ENCODE data around the gene RAB17. TPM values are rescaled to one million over a fixed set of nuclear protein-coding genes. Genes with fewer than 3 reads are reported as not detected.

The RAB17 gene
- total RNA-seq, 1 donor from 2014 or later = 49.9 TPM

DNA sequence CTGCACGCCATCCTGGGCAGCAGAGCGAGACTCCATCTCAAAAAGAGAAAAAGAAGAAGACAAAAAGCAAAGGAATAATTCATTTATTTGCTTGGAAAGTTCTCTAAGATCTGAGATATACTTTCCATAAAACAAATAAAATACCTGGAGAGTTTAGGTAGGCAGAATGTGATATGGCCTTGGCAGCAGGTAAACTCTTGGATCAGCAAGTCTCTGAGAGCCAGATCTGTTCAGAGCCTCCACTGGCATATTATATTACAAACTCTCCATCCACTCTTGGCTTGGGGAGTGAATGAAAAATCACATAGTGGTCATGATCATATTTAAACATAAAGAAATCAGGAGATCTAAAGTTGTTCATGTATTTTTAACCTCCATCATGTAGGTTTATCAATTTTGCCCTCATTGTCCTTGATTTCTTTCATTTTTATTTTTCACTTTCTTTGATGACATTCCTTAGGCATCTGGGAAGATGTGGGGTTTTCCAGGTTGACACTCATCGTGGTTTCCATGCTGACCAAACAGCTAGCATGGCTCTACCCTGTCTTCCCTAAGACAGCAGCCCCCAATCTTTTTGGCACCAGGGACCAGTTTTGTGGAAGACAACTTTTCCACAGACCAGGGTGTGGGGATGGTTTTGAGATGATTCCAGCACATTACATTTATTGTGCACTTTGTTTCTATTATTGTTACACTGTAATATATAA, 47.0 kb upstream of the RAB17 start:
- H3K36me3 Mint-ChIP-seq (ENCODE audit: insufficient read depth) = peaks cover 31% of the 10 kb centered on the region
- H3K27ac Mint-ChIP-seq = no peak overlapping the region
- no peak overlapping the region for H3K4me3 Mint-ChIP-seq (ENCODE audit: low read depth)

DNA sequence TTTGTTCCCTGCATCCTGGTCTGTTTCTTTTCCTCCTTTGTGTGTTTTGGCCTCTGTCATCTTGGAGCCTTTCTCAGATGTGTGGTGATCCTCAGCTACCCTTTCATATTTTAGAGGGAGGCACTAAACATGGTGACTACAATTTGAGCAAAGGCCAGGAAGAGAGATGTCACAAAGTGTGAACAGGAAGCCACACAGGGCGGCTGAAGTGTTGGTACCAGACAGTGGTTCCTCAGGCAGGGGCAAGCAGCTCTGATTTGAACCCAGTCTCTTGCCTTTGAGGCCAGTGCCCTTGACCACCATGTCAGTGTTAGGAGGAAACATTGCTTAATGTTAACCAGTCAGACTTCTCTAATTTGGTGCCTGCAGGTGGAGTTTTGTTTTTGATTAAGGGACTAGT, 46.0 kb upstream of the RAB17 start:
- Mint-ChIP-seq H3K27me3 (no peaks in the 10 kb centered on the region), H3K4me3 (ENCODE audit: low read depth) (no peak overlapping the region), H3K9me3 (ENCODE audit: low read depth) (peaks cover 9% of the 10 kb centered on the region), H3K36me3 (ENCODE audit: insufficient read depth) (peaks cover 28% of the 10 kb centered on the region), H3K27ac (no peak overlapping the region), H3K4me1 (ENCODE audit: low read depth) (peaks cover 2% of the 10 kb centered on the region)
- no peak for DNase-seq (ENCODE audit: low spot score, unreplicated experiment)
- TF ChIP-seq, protein P1, sequence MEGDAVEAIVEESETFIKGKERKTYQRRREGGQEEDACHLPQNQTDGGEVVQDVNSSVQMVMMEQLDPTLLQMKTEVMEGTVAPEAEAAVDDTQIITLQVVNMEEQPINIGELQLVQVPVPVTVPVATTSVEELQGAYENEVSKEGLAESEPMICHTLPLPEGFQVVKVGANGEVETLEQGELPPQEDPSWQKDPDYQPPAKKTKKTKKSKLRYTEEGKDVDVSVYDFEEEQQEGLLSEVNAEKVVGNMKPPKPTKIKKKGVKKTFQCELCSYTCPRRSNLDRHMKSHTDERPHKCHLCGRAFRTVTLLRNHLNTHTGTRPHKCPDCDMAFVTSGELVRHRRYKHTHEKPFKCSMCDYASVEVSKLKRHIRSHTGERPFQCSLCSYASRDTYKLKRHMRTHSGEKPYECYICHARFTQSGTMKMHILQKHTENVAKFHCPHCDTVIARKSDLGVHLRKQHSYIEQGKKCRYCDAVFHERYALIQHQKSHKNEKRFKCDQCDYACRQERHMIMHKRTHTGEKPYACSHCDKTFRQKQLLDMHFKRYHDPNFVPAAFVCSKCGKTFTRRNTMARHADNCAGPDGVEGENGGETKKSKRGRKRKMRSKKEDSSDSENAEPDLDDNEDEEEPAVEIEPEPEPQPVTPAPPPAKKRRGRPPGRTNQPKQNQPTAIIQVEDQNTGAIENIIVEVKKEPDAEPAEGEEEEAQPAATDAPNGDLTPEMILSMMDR (IDR thresholded peaks at IDR 0.05; ENCODE audit: unreplicated experiment) = no peak

More for the DNA sequence above, 47.0 kb upstream of the RAB17 start:
- DNase-seq (ENCODE audit: low spot score, unreplicated experiment) = no peak
- Mint-ChIP-seq H3K4me1 (ENCODE audit: low read depth) (peaks cover 2% of the 10 kb centered on the region), H3K27me3 (no peaks in the 10 kb centered on the region), H3K9me3 (ENCODE audit: low read depth) (peaks cover 9% of the 10 kb centered on the region)
- TF ChIP-seq, protein P1 (IDR thresholded peaks at IDR 0.05; ENCODE audit: unreplicated experiment) = no peak

DNA sequence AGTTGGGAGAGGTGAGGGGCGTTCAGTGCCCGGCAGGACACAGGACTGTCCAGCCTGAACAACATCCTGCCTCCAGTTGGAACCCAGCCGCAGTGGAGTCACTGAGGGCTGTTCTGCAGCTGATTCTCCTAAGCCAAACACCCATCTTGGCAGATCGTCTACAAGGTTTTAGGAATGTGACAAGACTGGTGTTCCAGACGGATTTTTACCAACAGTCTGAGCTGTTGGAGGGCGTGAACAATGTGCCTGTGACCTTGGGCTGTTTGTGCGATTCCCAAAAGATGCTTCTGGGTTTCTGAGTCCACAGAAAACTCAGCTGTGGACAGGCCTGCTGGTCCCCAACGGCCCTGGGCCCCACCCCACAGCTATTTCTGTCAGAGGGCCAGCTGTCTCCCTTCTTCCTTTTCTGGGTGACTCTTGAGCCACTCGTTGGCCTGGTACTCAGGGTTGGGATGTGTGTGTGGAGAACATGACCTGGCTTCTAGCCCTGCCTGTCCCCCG, 42.6 kb upstream of the RAB17 start:
- Mint-ChIP-seq H3K27ac (no peak overlapping the region), H3K4me1 (ENCODE audit: low read depth) (peaks cover 22% of the 10 kb centered on the region), H3K36me3 (ENCODE audit: insufficient read depth) (peaks cover 27% of the 10 kb centered on the region), H3K27me3 (no peaks in the 10 kb centered on the region), H3K9me3 (ENCODE audit: low read depth) (peaks cover 9% of the 10 kb centered on the region), H3K4me3 (ENCODE audit: low read depth) (no peak overlapping the region)
- TF ChIP-seq, protein P1 (IDR thresholded peaks at IDR 0.05; ENCODE audit: unreplicated experiment) = no peak
- no peak for DNase-seq (ENCODE audit: low spot score, unreplicated experiment)

DNA sequence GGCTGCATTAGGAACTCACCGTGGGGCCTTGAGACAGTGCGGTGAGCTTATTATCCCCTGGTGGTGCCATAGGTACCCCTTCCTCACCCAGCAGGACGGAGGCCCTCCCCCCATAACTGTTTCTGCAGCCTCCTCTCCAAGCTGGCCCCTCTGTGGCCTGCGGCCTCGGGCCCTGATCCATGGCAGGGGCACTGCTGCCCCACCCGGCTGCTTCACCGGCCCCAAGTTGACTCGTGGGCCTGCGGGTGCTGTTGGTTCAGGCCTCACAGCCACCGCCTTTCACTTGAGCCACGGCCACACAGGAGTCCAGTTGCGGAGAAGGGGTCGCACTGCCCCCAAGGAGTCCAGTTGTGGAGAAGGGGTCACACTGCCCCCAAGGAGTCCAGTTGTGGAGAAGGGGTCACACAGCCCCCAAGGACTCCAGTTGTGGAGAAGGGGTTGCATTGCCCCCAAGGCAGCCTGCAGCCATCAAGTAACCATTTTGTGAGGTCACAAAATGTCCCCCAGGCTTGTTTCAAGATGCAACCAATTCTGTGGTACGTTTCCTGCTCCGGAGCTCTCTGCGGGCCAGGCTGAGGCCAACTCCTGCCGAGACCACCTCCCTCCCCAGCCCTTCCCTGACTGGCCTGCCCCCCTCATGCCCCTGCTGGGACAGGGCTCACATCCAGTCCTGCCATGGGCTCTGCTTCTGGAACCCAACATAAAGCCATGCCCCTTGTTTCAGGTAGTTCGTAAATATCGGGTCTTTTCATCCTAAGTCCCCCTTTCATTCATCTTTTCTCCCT, 41.5 kb upstream of the RAB17 start:
- Mint-ChIP-seq H3K27ac (no peak overlapping the region), H3K27me3 (no peaks in the 10 kb centered on the region), H3K4me1 (ENCODE audit: low read depth) (peaks cover 24% of the 10 kb centered on the region), H3K36me3 (ENCODE audit: insufficient read depth) (peaks cover 23% of the 10 kb centered on the region), H3K9me3 (ENCODE audit: low read depth) (peaks cover 9% of the 10 kb centered on the region), H3K4me3 (ENCODE audit: low read depth) (no peak overlapping the region)
- no peak for DNase-seq (ENCODE audit: low spot score, unreplicated experiment)
- TF ChIP-seq, protein P1 (IDR thresholded peaks at IDR 0.05; ENCODE audit: unreplicated experiment) = no peak

DNA sequence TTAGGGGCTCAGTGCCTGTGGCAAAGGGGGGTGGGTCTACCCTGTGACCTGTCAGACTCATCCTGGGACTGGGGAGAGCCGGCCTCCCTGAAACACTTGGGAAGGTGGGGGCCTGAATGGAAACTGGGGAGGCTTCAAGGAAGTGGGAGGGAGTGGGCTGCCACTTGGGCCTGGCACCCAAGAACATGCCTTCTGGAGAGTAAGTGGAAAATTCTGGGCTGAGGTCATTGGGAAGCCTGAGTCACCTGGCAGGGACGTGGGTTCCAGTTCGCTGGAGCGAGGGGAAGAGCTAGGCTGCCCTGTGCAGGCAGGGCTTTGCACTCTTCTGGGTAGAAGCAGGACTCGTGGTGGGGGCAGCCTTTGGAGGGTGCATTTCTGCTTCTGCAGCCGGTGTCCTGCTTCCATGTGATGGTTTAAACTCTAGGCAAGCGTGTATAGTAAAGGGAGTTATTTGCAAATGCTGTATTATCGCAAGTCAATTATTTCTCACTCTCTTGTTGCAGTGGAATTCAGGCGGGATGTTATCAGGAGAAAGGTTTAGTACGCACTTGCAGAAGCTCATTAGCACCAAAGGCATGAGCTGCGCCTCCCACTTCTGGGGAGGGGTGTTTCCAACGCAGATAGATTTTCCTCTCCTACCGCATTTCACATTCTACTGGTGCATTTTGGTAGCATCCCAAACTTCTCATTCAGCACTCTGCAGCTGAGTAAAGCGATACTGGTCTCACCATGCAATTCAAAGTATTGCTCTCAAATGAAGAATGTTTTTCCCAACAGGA, 40.7 kb upstream of the RAB17 start:
- Mint-ChIP-seq H3K36me3 (ENCODE audit: insufficient read depth) (peaks cover 21% of the 10 kb centered on the region), H3K4me1 (ENCODE audit: low read depth) (peaks cover 29% of the 10 kb centered on the region), H3K9me3 (ENCODE audit: low read depth) (peaks cover 9% of the 10 kb centered on the region), H3K27ac (peak overlapping the region; percentile 67), H3K4me3 (ENCODE audit: low read depth) (no peak overlapping the region), H3K27me3 (peaks cover 6% of the 10 kb centered on the region)
- no peak for DNase-seq (ENCODE audit: low spot score, unreplicated experiment)
- TF ChIP-seq, protein P1 (IDR thresholded peaks at IDR 0.05; ENCODE audit: unreplicated experiment) = no peak
